Measurements from ENCODE around the gene PTCD1. TPM values are rescaled to one million over a fixed set of nuclear protein-coding genes. Genes with fewer than 3 reads are reported as not detected.
"Not testable (repeated sequence)": the region's sequence is repeated elsewhere in the genome, so short reads cannot be mapped to it uniquely, and the experiment has no call there.

Gene PTCD1
- total RNA-seq, 4 donors from 2014 or later = 3.5 to 9.5 (median 5.4) TPM

DNA sequence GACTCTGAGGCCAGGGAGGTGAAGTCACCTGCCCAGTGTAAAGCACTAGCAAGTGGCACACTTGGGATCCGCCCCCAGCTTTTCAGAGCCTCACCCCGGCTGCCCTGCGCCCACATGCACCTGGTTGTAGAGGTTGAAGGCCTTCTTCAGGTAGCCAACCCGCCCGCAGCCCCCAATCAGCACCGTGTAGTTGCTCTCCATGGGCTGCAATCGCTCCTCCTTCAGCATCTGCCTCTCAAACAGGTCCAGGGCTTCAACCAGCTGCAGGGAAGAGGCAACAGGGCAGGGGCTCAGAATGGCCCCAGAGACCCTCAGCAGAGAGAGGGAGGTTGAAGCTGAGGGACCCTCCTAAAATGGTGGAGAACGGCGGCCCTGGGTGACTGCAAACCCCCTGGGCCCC is 5.4 kb downstream of the PTCD1 start:
- ATAC-seq (ENCODE audit: low FRiP score) = no peak
- DNase-seq (ENCODE audit: low spot score) = no peak
- TF ChIP-seq, protein P1, sequence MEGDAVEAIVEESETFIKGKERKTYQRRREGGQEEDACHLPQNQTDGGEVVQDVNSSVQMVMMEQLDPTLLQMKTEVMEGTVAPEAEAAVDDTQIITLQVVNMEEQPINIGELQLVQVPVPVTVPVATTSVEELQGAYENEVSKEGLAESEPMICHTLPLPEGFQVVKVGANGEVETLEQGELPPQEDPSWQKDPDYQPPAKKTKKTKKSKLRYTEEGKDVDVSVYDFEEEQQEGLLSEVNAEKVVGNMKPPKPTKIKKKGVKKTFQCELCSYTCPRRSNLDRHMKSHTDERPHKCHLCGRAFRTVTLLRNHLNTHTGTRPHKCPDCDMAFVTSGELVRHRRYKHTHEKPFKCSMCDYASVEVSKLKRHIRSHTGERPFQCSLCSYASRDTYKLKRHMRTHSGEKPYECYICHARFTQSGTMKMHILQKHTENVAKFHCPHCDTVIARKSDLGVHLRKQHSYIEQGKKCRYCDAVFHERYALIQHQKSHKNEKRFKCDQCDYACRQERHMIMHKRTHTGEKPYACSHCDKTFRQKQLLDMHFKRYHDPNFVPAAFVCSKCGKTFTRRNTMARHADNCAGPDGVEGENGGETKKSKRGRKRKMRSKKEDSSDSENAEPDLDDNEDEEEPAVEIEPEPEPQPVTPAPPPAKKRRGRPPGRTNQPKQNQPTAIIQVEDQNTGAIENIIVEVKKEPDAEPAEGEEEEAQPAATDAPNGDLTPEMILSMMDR (IDR thresholded peaks at IDR 0.05) = no peak

DNA sequence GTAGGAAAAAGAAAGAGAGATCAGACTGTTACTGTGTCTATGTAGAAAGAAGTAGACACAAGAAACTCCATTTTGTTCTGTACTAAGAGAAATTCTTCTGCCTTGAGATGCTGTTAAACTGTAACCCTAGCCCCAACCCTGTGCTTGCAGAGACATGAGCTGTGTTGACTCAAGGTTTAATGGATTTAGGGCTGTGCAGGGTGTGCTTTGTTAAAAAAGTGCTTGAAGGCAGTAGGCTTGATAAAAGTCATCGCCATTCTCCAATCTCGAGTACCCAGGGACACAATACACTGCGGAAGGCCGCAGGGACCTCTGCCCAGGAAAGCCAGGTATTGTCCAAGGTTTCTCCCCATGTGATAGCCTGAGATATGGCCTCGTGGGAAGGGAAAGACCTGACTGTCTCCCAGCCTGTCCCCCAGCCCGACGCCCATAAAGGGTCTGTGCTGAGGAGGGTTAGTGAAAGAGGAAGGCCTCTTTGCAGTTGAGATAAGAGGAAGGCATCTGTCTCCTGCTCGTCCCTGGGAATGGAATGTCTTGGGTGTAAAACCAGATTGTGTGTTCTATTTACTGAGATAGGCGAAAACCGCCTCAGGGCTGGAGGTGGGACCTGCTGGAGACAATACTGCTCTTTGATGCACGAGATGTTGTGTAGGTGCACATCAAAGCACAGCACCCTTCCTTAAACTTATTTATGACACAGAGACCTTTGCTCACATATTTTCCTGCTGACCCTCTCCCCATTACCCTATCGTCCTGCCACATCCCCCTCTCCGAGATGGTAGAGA is 6.7 kb downstream of the PTCD1 start:
- DNase-seq (ENCODE audit: low spot score); ATAC-seq (ENCODE audit: low FRiP score): not testable (repeated sequence)

DNA sequence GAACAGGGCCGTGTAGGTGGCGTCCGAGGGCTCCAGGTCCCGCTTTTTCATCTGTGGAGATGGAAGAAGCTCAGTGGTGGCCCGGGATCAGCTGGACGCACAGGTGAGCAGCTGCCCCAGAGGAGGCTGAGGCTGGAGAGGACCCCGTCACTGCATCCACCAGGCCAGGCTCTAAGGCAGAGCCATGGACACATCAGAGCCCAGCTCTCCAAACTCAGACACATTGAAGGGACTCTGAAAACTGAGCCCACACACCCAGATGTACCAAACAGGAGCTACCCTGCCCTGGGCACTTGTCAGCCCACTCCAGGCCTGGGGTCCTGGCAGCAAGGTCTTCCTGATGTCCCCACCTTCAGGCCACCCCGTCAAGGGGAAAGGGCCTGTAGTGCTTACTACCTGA is 8.8 kb downstream of the PTCD1 start:
- no peak for ATAC-seq (ENCODE audit: low FRiP score)
- TF ChIP-seq, protein P1 (IDR thresholded peaks at IDR 0.05) = no peak
- DNase-seq (ENCODE audit: low spot score) = no peak

DNA sequence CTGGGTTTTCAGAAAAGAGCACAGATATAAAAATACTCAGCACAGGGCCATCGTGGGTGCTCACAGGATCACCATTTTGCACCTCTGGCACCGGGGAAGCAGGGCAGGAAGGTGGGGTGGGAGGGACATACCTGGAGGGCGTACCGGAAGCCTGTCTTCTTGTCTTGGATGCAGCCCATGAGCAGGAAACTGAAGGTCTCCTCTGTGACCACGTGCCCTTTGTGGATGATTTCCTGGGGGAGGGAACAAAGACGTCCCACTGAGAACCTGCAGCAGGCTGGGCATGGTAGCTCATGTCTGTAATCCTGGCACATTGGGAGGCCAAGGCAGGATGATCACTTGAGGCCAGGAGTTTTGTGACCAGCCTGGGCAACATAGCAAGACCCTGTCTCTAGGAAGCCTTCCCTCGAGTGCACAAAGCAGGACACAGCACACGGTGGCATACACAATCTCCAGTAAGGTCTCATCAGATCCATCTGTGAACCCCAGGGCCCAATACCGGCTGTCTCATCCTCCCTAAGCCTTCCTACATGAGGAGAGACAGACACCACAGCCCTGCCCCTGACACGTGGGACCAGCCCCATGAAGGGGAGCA is 9.5 kb downstream of the PTCD1 start:
- DNase-seq (ENCODE audit: low spot score) = no peak
- TF ChIP-seq, protein P1 (IDR thresholded peaks at IDR 0.05) = no peak
- no peak for ATAC-seq (ENCODE audit: low FRiP score)

DNA sequence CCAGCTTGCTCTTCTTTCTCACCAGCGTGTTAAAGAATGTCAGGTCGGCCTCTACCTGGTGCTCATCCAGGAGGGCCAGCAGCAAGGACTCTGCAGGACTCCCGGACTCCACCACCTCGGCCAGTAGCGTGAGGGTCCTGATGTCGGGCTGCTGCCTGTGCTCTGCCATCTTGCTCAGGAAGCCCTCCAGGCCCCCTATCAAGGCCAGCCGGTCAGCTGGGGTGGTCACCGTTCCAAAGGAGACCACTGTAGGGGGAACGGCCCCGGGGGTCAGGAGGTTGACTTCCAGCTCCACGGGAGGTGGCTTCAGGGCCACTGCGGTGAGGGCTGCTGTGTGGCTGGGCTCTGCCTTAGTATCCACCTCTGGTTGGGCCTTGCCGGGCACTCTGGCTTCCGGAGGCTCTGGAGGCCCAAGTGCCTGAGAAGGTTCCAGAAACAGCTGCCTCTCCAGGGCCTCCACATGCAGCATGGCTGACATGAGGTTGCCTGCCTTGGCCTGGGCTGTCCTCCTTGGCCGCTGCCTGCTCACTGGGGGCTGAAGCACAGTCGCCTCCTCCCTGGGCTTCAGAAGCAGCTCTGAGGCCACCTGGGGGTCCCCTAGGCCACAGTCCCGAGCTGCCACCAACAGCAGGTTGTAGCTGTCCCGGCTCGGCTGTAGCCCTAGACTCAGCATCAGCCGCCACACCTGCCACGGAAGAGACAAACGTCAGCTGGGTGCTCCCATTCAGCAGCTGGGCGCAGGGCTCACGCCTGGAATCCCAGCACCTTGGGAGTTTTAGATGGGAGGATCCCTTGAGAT is 13.5 kb downstream of the PTCD1 start:
- TF ChIP-seq, protein P1 (IDR thresholded peaks at IDR 0.05) = no peak
- ATAC-seq (ENCODE audit: low FRiP score) (no peak), DNase-seq (ENCODE audit: low spot score) (no peak)

DNA sequence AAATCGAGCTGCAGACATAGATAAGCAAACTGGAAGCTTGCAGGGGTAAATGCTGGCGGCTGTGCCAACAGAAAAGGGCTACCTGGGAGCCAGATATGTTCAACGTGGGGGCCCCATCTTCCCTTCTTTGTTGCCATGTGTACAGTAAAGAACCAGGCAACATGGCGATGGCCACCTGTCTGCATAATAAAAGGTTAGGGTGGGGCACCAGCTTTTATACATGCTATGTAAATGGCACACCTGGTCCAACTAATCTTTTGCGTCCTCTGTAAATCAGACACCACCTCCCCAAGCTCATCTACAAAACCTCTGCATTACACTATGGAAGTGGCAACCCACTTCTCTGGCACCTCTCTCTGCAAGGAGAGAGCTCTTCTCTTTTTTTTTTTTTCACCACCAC is 16.0 kb downstream of the PTCD1 start:
- TF ChIP-seq, protein P1 (IDR thresholded peaks at IDR 0.05) = no peak
- DNase-seq (ENCODE audit: low spot score) = no peak
- no peak for ATAC-seq (ENCODE audit: low FRiP score)

DNA sequence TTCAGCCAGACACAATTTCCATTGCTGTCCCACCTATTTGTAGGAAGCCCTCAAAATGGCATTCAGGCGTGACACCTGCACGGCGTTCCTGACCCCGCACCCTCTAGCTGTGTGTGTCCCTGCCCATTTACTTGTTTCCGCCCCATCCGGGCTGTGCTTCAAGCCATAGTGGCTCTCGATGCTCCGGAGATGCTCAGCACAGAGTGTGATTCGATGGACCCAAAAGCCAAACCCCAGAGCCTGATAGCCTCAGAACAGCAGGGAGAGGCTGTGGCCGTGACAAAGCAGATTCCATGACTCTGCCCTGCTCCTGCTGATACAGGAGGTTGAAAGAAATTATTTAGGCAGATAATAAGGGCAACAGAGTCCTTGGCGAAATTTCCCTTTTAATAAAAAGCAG is 16.4 kb downstream of the PTCD1 start:
- no peak for ATAC-seq (ENCODE audit: low FRiP score)
- TF ChIP-seq, protein P1 (IDR thresholded peaks at IDR 0.05) = no peak

More for the DNA sequence above, 16.4 kb downstream of the PTCD1 start:
- DNase-seq (ENCODE audit: low spot score) = no peak
